Measurements from ENCODE around the gene TMEM272. TPM values are rescaled to one million over a fixed set of nuclear protein-coding genes. Genes with fewer than 3 reads are reported as not detected.

Gene TMEM272
- total and polyA plus RNA-seq, 2 donors (not counting 3 experiments of a cell fraction or from before 2014, with no cell fraction given): not detected

DNA sequence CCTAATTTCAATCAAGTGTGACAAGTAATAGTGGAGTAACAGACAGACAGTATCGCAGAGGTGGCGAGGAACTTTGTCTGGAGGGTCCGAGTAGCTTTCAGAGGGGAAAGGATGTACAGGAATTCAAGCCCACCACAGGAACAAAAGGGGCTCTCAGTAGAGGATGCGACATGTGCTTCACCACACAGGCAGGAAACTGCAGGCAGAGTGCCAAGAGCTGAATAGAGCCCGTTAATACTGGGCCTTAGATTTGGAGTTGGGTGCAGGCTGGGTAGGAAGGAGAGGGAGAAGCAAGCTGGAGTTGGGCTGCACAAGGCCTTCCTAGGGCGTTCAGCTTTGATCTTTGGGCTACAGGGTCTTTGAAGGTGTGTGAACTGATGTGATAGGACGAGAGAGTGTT is 18.0 kb upstream of the TMEM272 start:
- DNase-seq (ENCODE audit: low read depth, low spot score) (no peak), FAIRE-seq (no peak)
- Histone ChIP-seq H3K79me2 (ENCODE audit: control insufficient read depth, insufficient read depth, low read length) (no peaks in the 10 kb centered on the region), H4K20me1 (replicated peaks; ENCODE audit: control insufficient read depth, extremely low read depth, insufficient read depth, low read length) (no peaks in the 10 kb centered on the region), H3K9me1 (replicated peaks; ENCODE audit: control insufficient read depth, extremely low read depth, insufficient read depth, low read length) (no peaks in the 10 kb centered on the region), H3K27ac (ENCODE audit: insufficient read depth, low read depth, low read length) (no peak overlapping the region), H3K36me3 (ENCODE audit: control insufficient read depth in 2 of 2, extremely low read depth in 1 of 2, insufficient read depth in 2 of 2, low read length in 2 of 2) (no peaks in the 10 kb centered on the region), H3K4me3 (replicated peaks in 1 of 3; ENCODE audit: insufficient read depth in 1 of 3, low read depth in 1 of 3, low read length in 3 of 3) (no peak overlapping the region), H3K4me2 (ENCODE audit: insufficient read depth, low read length) (no peak overlapping the region), H3K9me3 (replicated peaks; ENCODE audit: control insufficient read depth, insufficient read depth, low read length) (no peaks in the 10 kb centered on the region), H3K27me3 (ENCODE audit: control insufficient read depth in 2 of 2, insufficient read depth in 2 of 2, low read length in 2 of 2) (peaks cover 4 to 8% of the 10 kb centered on the region in 2 experiments), H3K9ac (replicated peaks; ENCODE audit: extremely low read depth, insufficient read depth, low read length) (no peak overlapping the region), H3K4me1 (ENCODE audit: control insufficient read depth, extremely low read depth, insufficient read depth, low read length) (peaks cover 12% of the 10 kb centered on the region), H2AFZ (ENCODE audit: low read depth, low read length) (no peak overlapping the region)
- intact Hi-C loops (cut with micrococcal nuclease): no loop called here
- no peak for TF ChIP-seq FOS (IDR thresholded peaks at IDR 0.05; ENCODE audit: borderline replicate concordance, insufficient read depth, low read length)
- TF ChIP-seq JUN (IDR thresholded peaks at IDR 0.05; ENCODE audit: borderline replicate concordance, insufficient read depth, insufficient read length, low read depth): no peak
- no peak for TF ChIP-seq POLR2AphosphoS5 (IDR thresholded peaks at IDR 0.05; ENCODE audit: insufficient read depth, low read depth, low read length)
- TF ChIP-seq MYC (IDR thresholded peaks at IDR 0.05; ENCODE audit: low read depth, low read length): no peak
- no peak for TF ChIP-seq GATA2 (IDR thresholded peaks at IDR 0.05; ENCODE audit: insufficient read depth, insufficient read length, low read depth, low read length)
- TF ChIP-seq CTCF (IDR thresholded peaks at IDR 0.05; ENCODE audit: extremely low read depth in 1 of 2, insufficient read depth in 1 of 2, low read depth in 1 of 2, low read length in 2 of 2): no peak
- no peak for TF ChIP-seq MAX (IDR thresholded peaks at IDR 0.05; ENCODE audit: insufficient read depth, insufficient read length)
- no peak for TF ChIP-seq EZH2 (IDR thresholded peaks at IDR 0.05; ENCODE audit: borderline replicate concordance, low read depth, low read length, severe bottlenecking)
- TF ChIP-seq POLR2A (IDR thresholded peaks at IDR 0.05; ENCODE audit: low read depth, low read length): no peak
- dilution Hi-C loops (cut with MboI; ENCODE audit: extremely low pct_ligation_motif_present, low sequenced_read_pairs): no loop called here
- BruUV-seq (replicated peaks): no TSS peak
- POLR2A ChIA-PET: no interaction called here
- CTCF ChIA-PET: interaction anchor here (1.0 to 2.1 kb wide), 2 partner anchors 18 to 175 kb away, joined by 3 to 7 read pairs; partner anchors contain the start of gene TMEM272

Data from endothelial cell of umbilical vein (primary cell).